Gastrocnemius medialis (tissue), 4 donors: Measurements from ENCODE around the gene COL21A1.

ENCODE experiments used
- CTCF ChIP-seq, 5 experiments: fragments of 450-650 bp in 3 of 5; fragments of 200-600 bp in 2 of 5; sonication (generic) in 2 of 5; IDR thresholded peaks in 4 of 5; conservative IDR thresholded peaks in 1 of 5; 1 replicate in 4 of 5; 2 replicates in 1 of 5; pipeline ENCODE4 v1.5.1; 2016 to 2019; ENCODE audit warnings: antibody characterized with exemption in 5 of 5, mild to moderate bottlenecking in 3 of 5, moderate library complexity in 3 of 5
- POLR2A ChIP-seq, 2 donors: fragments of 450-650 bp; IDR thresholded peaks; one replicate each; pipeline ENCODE4 v1.6.1; 2017; ENCODE audit warnings: antibody characterized with exemption in 2 of 2, mild to moderate bottlenecking in 2 of 2, moderate library complexity in 2 of 2

GRCh38 chr6:56036916-56037600, 210.3 kb downstream of the COL21A1 start:
- TF ChIP-seq CTCF (IDR thresholded peaks at IDR 0.05 in 4 of 5, conservative IDR thresholded peaks at IDR 0.05 in 1 of 5): no peak
- no peak for TF ChIP-seq POLR2A (IDR thresholded peaks at IDR 0.05)
